H1 (cell line): Measurements from ENCODE around the gene SPEN. TPM values are rescaled to one million over a fixed set of nuclear protein-coding genes. Genes with fewer than 3 reads are reported as not detected.

Experiments used
- CTCF ChIA-PET: fragments of 300-600 bp; sonication (Branson Sonifier 250); formaldehyde crosslinking; loops from one replicate; lab custom pipeline; 2021; ENCODE audit not compliant: partially characterized antibody; lab: Charles Lee
- POLR2A ChIA-PET: fragments of 300-600 bp; sonication (Branson Sonifier 250); formaldehyde crosslinking; loops from one replicate; lab custom pipeline; 2021; ENCODE audit warnings: inconsistent platforms; ENCODE audit not compliant: partially characterized antibody; lab: Charles Lee
- DNase-seq, 2 experiments: peaks; one replicate each; pipeline versions ENCODE4 v3.0.0 to v3.0.0-alpha.2; 2010 to 2022; ENCODE audit warnings: low spot score in 2 of 2, low read depth in 1 of 2, mixed read lengths in 1 of 2
- FAIRE-seq: peaks from 2 replicates; lab custom pipeline; 2011; peaks lifted over from hg19 to GRCh38; lab: Jason Lieb, UNC
- H2AFZ ChIP-seq: 2 replicates; pipeline ENCODE4 v1.8.1; 2012; ENCODE audit warnings: low read length, inconsistent platforms
- H2AK5ac ChIP-seq: 2 replicates; pipeline ENCODE4 v1.6.1; 2013; ENCODE audit warnings: low read depth, low read length
- H2BK120ac ChIP-seq: replicated peaks from 2 replicates; pipeline ENCODE3; 2013; ENCODE audit warnings: low read depth, low read length, inconsistent platforms
- H2BK12ac ChIP-seq: 2 replicates; pipeline ENCODE4 v1.6.1; 2013; ENCODE audit warnings: low read depth, low read length
- H2BK15ac ChIP-seq: 2 replicates; pipeline ENCODE4 v1.6.1; 2013; ENCODE audit warnings: low read length
- H2BK20ac ChIP-seq: 2 replicates; pipeline ENCODE4 v1.6.1; 2013; ENCODE audit warnings: low read length
- H2BK5ac ChIP-seq: 2 replicates; pipeline ENCODE4 v1.6.1; 2013; ENCODE audit warnings: low read depth, low read length
- H3K14ac ChIP-seq: 2 replicates; pipeline ENCODE4 v1.6.1; 2013; ENCODE audit warnings: inconsistent platforms; ENCODE audit not compliant: insufficient read length
- H3K18ac ChIP-seq: 2 replicates; pipeline ENCODE4 v1.6.1; 2013; ENCODE audit warnings: low read length; ENCODE audit errors: extremely low read depth
- H3K23ac ChIP-seq: 2 replicates; pipeline ENCODE4 v1.6.1; 2013; ENCODE audit warnings: inconsistent platforms; ENCODE audit not compliant: insufficient read length
- H3K23me2 ChIP-seq: 2 replicates; pipeline ENCODE4 v1.6.1; 2013; ENCODE audit warnings: low read depth, low read length
- H3K27ac ChIP-seq: 2 replicates; pipeline ENCODE4 v1.6.1; 2011; ENCODE audit warnings: low read depth, low read length, inconsistent platforms
- H3K27me3 ChIP-seq, 4 experiments: replicated peaks in 1 of 4; 1 replicate in 1 of 4; 2 replicates in 3 of 4; pipeline versions ENCODE4 v1.6.1 to v1.8.1; 2011 to 2013; ENCODE audit warnings: low read length in 3 of 4, mild to moderate bottlenecking in 3 of 4, inconsistent platforms in 2 of 4, mixed read lengths in 2 of 4, moderate library complexity in 1 of 4; ENCODE audit not compliant: control insufficient read depth in 3 of 4, insufficient read depth in 3 of 4; ENCODE audit errors: extremely low read depth in 1 of 4
- H3K36me3 ChIP-seq, 4 experiments: 2 replicates each; pipeline versions ENCODE4 v1.6.1 to v1.8.1; 2011 to 2013; ENCODE audit warnings: mild to moderate bottlenecking in 4 of 4, low read length in 3 of 4, moderate library complexity in 2 of 4, control low read depth in 1 of 4, inconsistent platforms in 1 of 4; ENCODE audit not compliant: insufficient read depth in 4 of 4, control insufficient read depth in 2 of 4
- H3K4ac ChIP-seq: replicated peaks from 2 replicates; pipeline ENCODE3; 2013; ENCODE audit warnings: low read length, low read depth, mixed read lengths, inconsistent platforms; ENCODE audit not compliant: insufficient read length
- H3K4me1 ChIP-seq, 4 experiments: replicated peaks in 1 of 4; 1 replicate in 1 of 4; 2 replicates in 3 of 4; pipeline versions ENCODE4 v1.6.1 to v1.8.1; 2011 to 2013; ENCODE audit warnings: low read length in 3 of 4, inconsistent platforms in 2 of 4, mixed read lengths in 1 of 4; ENCODE audit not compliant: insufficient read depth in 4 of 4, control insufficient read depth in 3 of 4
- H3K4me2 ChIP-seq, 2 experiments: 2 replicates each; pipeline versions ENCODE4 v1.6.1 to v1.8.1; 2011 to 2013; ENCODE audit warnings: low read depth in 2 of 2, low read length in 2 of 2, control low read depth in 1 of 2, inconsistent platforms in 1 of 2, mild to moderate bottlenecking in 1 of 2; ENCODE audit not compliant: insufficient read depth in 1 of 2
- H3K4me3 ChIP-seq, 4 experiments: fragments of 200-600, 300-600 bp in 1 of 4; sonication (generic), shearing (Covaris generic), sonication (Bioruptor Twin) in 1 of 4; 2 replicates each; pipeline versions ENCODE4 v1.5.1 to v1.8.1; 2011 to 2016; ENCODE audit warnings: low read length in 4 of 4, low read depth in 3 of 4, control low read depth in 2 of 4, inconsistent platforms in 2 of 4, mild to moderate bottlenecking in 2 of 4, mixed read lengths in 1 of 4, moderate library complexity in 1 of 4; ENCODE audit not compliant: insufficient read depth in 2 of 4; ENCODE audit errors: extremely low read depth in 1 of 4
- H3K56ac ChIP-seq: replicated peaks from 2 replicates; pipeline ENCODE3; 2013; ENCODE audit warnings: low read depth, mild to moderate bottlenecking, mixed read lengths, low read length, inconsistent platforms; ENCODE audit not compliant: insufficient read length
- H3K79me1 ChIP-seq: 2 replicates; pipeline ENCODE4 v1.6.1; 2013; ENCODE audit warnings: low read depth, low read length, control low read depth
- H3K79me2 ChIP-seq, 2 experiments: 2 replicates each; pipeline versions ENCODE4 v1.6.1 to v1.8.1; 2012 to 2013; ENCODE audit warnings: low read length in 2 of 2, mild to moderate bottlenecking in 2 of 2, inconsistent platforms in 1 of 2; ENCODE audit not compliant: insufficient read depth in 2 of 2, control insufficient read depth in 1 of 2
- H3K9ac ChIP-seq, 4 experiments: replicated peaks in 1 of 4; 1 replicate in 1 of 4; 2 replicates in 3 of 4; pipeline versions ENCODE4 v1.6.1 to v1.8.1; 2011 to 2013; ENCODE audit warnings: low read depth in 3 of 4, low read length in 3 of 4, control low read depth in 2 of 4, mild to moderate bottlenecking in 2 of 4, moderate library complexity in 2 of 4, inconsistent platforms in 1 of 4; ENCODE audit errors: extremely low read depth in 1 of 4
- H3K9me3 ChIP-seq, 2 experiments: 2 replicates each; pipeline versions ENCODE4 v1.6.1 to v1.8.1; 2012 to 2013; ENCODE audit warnings: mild to moderate bottlenecking in 2 of 2, moderate library complexity in 2 of 2, control low read depth in 1 of 2, inconsistent platforms in 1 of 2, low read depth in 1 of 2, low read length in 1 of 2, mixed read lengths in 1 of 2; ENCODE audit not compliant: insufficient read depth in 2 of 2
- H4K20me1 ChIP-seq, 2 experiments: replicated peaks in 1 of 2; 2 replicates each; pipeline versions ENCODE3 to v1.8.1; 2011 to 2013; ENCODE audit warnings: inconsistent platforms in 2 of 2, low read length in 2 of 2, mild to moderate bottlenecking in 1 of 2; ENCODE audit not compliant: insufficient read depth in 2 of 2, control insufficient read depth in 1 of 2
- H4K5ac ChIP-seq: 2 replicates; pipeline ENCODE4 v1.6.1; 2013; ENCODE audit warnings: low read length, low read depth, mixed read lengths, inconsistent platforms; ENCODE audit not compliant: insufficient read length
- H4K8ac ChIP-seq: 2 replicates; pipeline ENCODE4 v1.8.0; 2013; ENCODE audit warnings: mild to moderate bottlenecking, moderate library complexity, low read length, inconsistent platforms; ENCODE audit not compliant: insufficient read depth; ENCODE audit errors: extremely low read depth
- H4K91ac ChIP-seq: replicated peaks from 2 replicates; pipeline ENCODE3; 2013; ENCODE audit warnings: low read length, mixed read lengths, inconsistent platforms; ENCODE audit not compliant: insufficient read length
- ASH2L ChIP-seq: fragments of 200-600, 300-600 bp; sonication (generic); IDR thresholded peaks from one replicate; pipeline ENCODE4 v1.7.1; 2017; ENCODE audit warnings: low read length
- E2F6 ChIP-seq: IDR thresholded peaks from 2 replicates; pipeline ENCODE4 v1.6.1; 2012; ENCODE audit warnings: inconsistent platforms
- GABPA ChIP-seq: IDR thresholded peaks from 2 replicates; pipeline ENCODE4 v1.6.1; 2011; ENCODE audit warnings: mild to moderate bottlenecking, low read length, moderate library complexity, borderline replicate concordance; ENCODE audit not compliant: insufficient read depth
- JUND ChIP-seq: IDR thresholded peaks from 2 replicates; pipeline ENCODE4 v1.6.1; 2011; ENCODE audit warnings: mild to moderate bottlenecking, improper control_type of control experiment, low read length
- NANOG ChIP-seq: IDR thresholded peaks from 2 replicates; pipeline ENCODE4 v1.6.1; 2011; ENCODE audit warnings: low read length, low read depth, mild to moderate bottlenecking, inconsistent platforms; ENCODE audit not compliant: insufficient read depth, poor library complexity, severe bottlenecking
- SAP30 ChIP-seq: fragments of 300-600 bp; sonication (generic); IDR thresholded peaks from 2 replicates; pipeline ENCODE4 v1.7.1; 2012; ENCODE audit warnings: low read length, moderate library complexity, mild to moderate bottlenecking, inconsistent platforms; ENCODE audit not compliant: insufficient read depth, insufficient replicate concordance
- SIN3A ChIP-seq, 2 experiments: IDR thresholded peaks in 1 of 2; conservative IDR thresholded peaks in 1 of 2; 2 replicates each; pipeline ENCODE4 v1.6.1; 2011 to 2012; ENCODE audit warnings: low read length in 2 of 2, improper control_type of control experiment in 1 of 2, low read depth in 1 of 2, mild to moderate bottlenecking in 1 of 2
- SUZ12 ChIP-seq: fragments of 200-600 bp; sonication (generic); IDR thresholded peaks from 2 replicates; pipeline ENCODE4 v1.6.1; 2012; ENCODE audit warnings: mild to moderate bottlenecking, inconsistent platforms, low read length, moderate library complexity, mixed read lengths
- TEAD4 ChIP-seq: IDR thresholded peaks from 2 replicates; pipeline ENCODE4 v1.6.1; 2012; ENCODE audit warnings: low read depth, low read length, inconsistent platforms, mixed read lengths
- ZNF274 ChIP-seq: IDR thresholded peaks from 2 replicates; pipeline ENCODE4 v1.7.0; 2012; ENCODE audit warnings: low read length, borderline replicate concordance; ENCODE audit errors: extremely low read depth
- WGBS, 2 experiments: shearing (Covaris generic) in 1 of 2; methylation state at CpG; one replicate each; pipeline versions ENCODE4 v1.1.6 to v1.1.7; 2013 to 2015; ENCODE audit warnings: low lambda C conversion rate in 2 of 2, mixed read lengths in 2 of 2, inconsistent platforms in 1 of 2, low coverage in 1 of 2, missing lambda C conversion rate in 1 of 2; ENCODE audit not compliant: insufficient replicate concordance in 2 of 2, insufficient coverage in 1 of 2, insufficient read length in 1 of 2; ENCODE audit errors: extremely low coverage in 1 of 2, missing lambda C conversion rate in 1 of 2; 5-methylcytosine and 5-hydroxymethylcytosine counted together
- polyA plus RNA-seq, 7 experiments: library from polyadenylated mRNA; depleted of rRNA in 3 of 7; stranded (reverse) in 5 of 7; unstranded in 2 of 7; fragments of >200 nt in 5 of 7; fragments of 200-250 nt in 2 of 7; gene quantifications; 1 replicate in 5 of 7; 2 replicates in 1 of 7; 4 replicates in 1 of 7; pipeline versions ENCODE4 v1.2.1 to v1.2.3, GENCODE V29; 2011 to 2013; ENCODE audit warnings: missing spikeins in 2 of 7, mixed read lengths in 2 of 7
- total RNA-seq: library from RNA; stranded (reverse); fragmentation: NEBNext Ultra II Directional; extraction: Animal tissue kit (Norgen Biotek cat#: 25700); gene quantifications from 2 replicates; pipeline ENCODE4 v1.2.1, GENCODE V29; 2021

Gene SPEN
- total and polyA plus RNA-seq, 2 of the 8 experiments (the other 6 are each of a cell fraction or from before 2014, with no cell fraction given): 12.5 to 52.1 TPM

GRCh38 chr1:15939181-15940109 lies 91.9 kb downstream of the SPEN start:
- Histone ChIP-seq H3K79me1 (no peaks in the 10 kb centered on the region; the same call in 1 of the 2 replicates), H3K4ac (no peak overlapping the region), H3K14ac (no peak overlapping the region), H3K79me2 (no peaks in the 10 kb centered on the region), H3K56ac (no peak overlapping the region), H2AK5ac (no peak overlapping the region), H4K5ac (no peak overlapping the region), H4K91ac (no peak overlapping the region), H2BK20ac (no peak overlapping the region), H3K9me3 (no peaks in the 10 kb centered on the region), H3K9ac (no peak overlapping the region), H3K4me2 (no peak overlapping the region), H3K23ac (no peak overlapping the region), H3K27ac (no peak overlapping the region), H2BK12ac (no peak overlapping the region), H3K18ac (no peak overlapping the region), H3K36me3 (peaks cover 16 to 65% (median 39%) of the 10 kb centered on the region in 4 experiments), H2BK5ac (no peak overlapping the region), H2AFZ (no peak overlapping the region), H3K4me1 (no peaks in the 10 kb centered on the region; a peak in 1 of 7 replicates), H2BK15ac (no peak overlapping the region), H3K27me3 (no peaks in the 10 kb centered on the region; a peak in 1 of 7 replicates), H4K8ac (no peak overlapping the region; the same call in 1 of the 2 replicates), H3K23me2 (no peaks in the 10 kb centered on the region), H2BK120ac (no peak overlapping the region), H4K20me1 (peaks cover 2 to 15% of the 10 kb centered on the region in 2 experiments), H3K4me3 (no peak overlapping the region)
- 85% methylated on average over 15 of the region's 17 CpGs; no CpG with 5 or more reads in 1 of the 2 experiments for WGBS, 2 experiments
- FAIRE-seq: no peak
- DNase-seq: peak in 1 of 2 experiments; percentile 38
- CTCF ChIA-PET: interaction anchor here (3.4 to 3.6 kb wide), 2 partner anchors 15 to 144 kb away, joined by 15 to 19 read pairs; no protein-coding TSS in a partner anchor
- POLR2A ChIA-PET: no interaction called here
- TF ChIP-seq GABPA (no peak), NANOG (no peak), E2F6 (no peak), SIN3A (conservative IDR thresholded peaks at IDR 0.05 in 1 of 2, IDR thresholded peaks at IDR 0.05 in 1 of 2; ENCODE audit: low read depth in 1 of 2, low read length in 2 of 2) (no peak), ZNF274 (no peak), ASH2L (no peak), JUND (no peak), SAP30 (no peak), SUZ12 (no peak), TEAD4 (no peak)
